Caco-2 (cell line): ENCODE data around the gene SIRT7. TPM values are rescaled to one million over a fixed set of nuclear protein-coding genes. Genes with fewer than 3 reads are reported as not detected.

Experiments
- BruUV-seq: library from RNA; stranded (reverse); fragments of 400-500 nt; replicated peaks from 2 replicates; lab custom pipeline; 2021; lab: Mats Ljungman, UMichigan
- CTCF ChIA-PET: fragments of 300-600 bp; sonication (Branson Sonifier 250); formaldehyde crosslinking; loops from one replicate; lab custom pipeline; 2022; ENCODE audit warnings: antibody characterized with exemption; lab: Charles Lee
- POLR2A ChIA-PET: fragments of 300-600 bp; sonication (Branson Sonifier 250); formaldehyde crosslinking; loops from one replicate; lab custom pipeline; 2022; ENCODE audit warnings: antibody characterized with exemption; lab: Charles Lee
- DNase-seq, 2 experiments: peaks; one replicate each; pipeline versions ENCODE4 v3.0.0 to v3.0.0-alpha.2; 2020 to 2022
- H3K27me3 ChIP-seq: replicated peaks from 2 replicates; pipeline ENCODE4 v1.6.0; 2011; ENCODE audit warnings: low read length; ENCODE audit not compliant: control insufficient read depth, insufficient read depth
- H3K36me3 ChIP-seq: 2 replicates; pipeline ENCODE4 v1.5.1; 2011; ENCODE audit warnings: low read length; ENCODE audit not compliant: control insufficient read depth, insufficient read depth
- H3K4me1 ChIP-seq: fragments of 250-450 bp; sonication (Bioruptor Pico); 2 replicates; pipeline ENCODE4 v1.5.1; 2020; ENCODE audit warnings: mild to moderate bottlenecking
- H3K4me3 ChIP-seq: 2 replicates; pipeline ENCODE4 v1.5.1; 2011; ENCODE audit warnings: low read depth, mild to moderate bottlenecking, control low read depth, low read length
- H3K9me3 ChIP-seq: fragments of 250-450 bp; sonication (Bioruptor Pico); 2 replicates; pipeline ENCODE4 v1.5.1; 2020; ENCODE audit warnings: mild to moderate bottlenecking, moderate library complexity
- H3K27ac Mint-ChIP-seq: one replicate; pipeline ENCODE4 v1.8.0; 2022; ENCODE audit warnings: mixed read lengths; ENCODE audit not compliant: unreplicated experiment
- H3K27me3 Mint-ChIP-seq: one replicate; pipeline ENCODE4 v1.8.0; 2022; ENCODE audit warnings: mixed read lengths; ENCODE audit not compliant: insufficient read depth, unreplicated experiment
- H3K36me3 Mint-ChIP-seq: one replicate; pipeline ENCODE4 v1.8.0; 2022; ENCODE audit warnings: mild to moderate bottlenecking, mixed read lengths; ENCODE audit not compliant: insufficient read depth, unreplicated experiment
- H3K4me1 Mint-ChIP-seq: one replicate; pipeline ENCODE4 v1.8.0; 2022; ENCODE audit warnings: low read depth, mixed read lengths; ENCODE audit not compliant: unreplicated experiment
- H3K4me3 Mint-ChIP-seq: one replicate; pipeline ENCODE4 v1.8.0; 2022; ENCODE audit warnings: mild to moderate bottlenecking, moderate library complexity, mixed read lengths; ENCODE audit not compliant: unreplicated experiment
- H3K9me3 Mint-ChIP-seq: one replicate; pipeline ENCODE4 v1.8.0; 2022; ENCODE audit warnings: mixed read lengths; ENCODE audit not compliant: unreplicated experiment
- intact Hi-C: fragments of 100-400 bp; cut with micrococcal nuclease; formaldehyde crosslinking; loops from one replicate; pipeline ENCODE4 v1.10.0; 2022; ENCODE audit not compliant: unreplicated experiment
- total RNA-seq: library from RNA; stranded (reverse); gene quantifications from 2 replicates; pipeline ENCODE4 v1.2.3, GENCODE V29; 2022
- TF ChIP-seq, protein P1 (sequence below), 2 experiments: fragments of 200-600 bp in 1 of 2; IDR thresholded peaks; 1 replicate in 1 of 2; 2 replicates in 1 of 2; pipeline versions ENCODE4 v1.5.1 to v1.8.0; 2011 to 2022; ENCODE audit warnings: antibody characterized with exemption in 1 of 2, control low read depth in 1 of 2, inconsistent platforms in 1 of 2, low read depth in 1 of 2, low read length in 1 of 2, mild to moderate bottlenecking in 1 of 2, moderate library complexity in 1 of 2; ENCODE audit not compliant: insufficient read depth in 1 of 2, severe bottlenecking in 1 of 2, unreplicated experiment in 1 of 2

Gene SIRT7
- total RNA-seq, 1 experiment from 2014 or later: 55.6 TPM

DNA sequence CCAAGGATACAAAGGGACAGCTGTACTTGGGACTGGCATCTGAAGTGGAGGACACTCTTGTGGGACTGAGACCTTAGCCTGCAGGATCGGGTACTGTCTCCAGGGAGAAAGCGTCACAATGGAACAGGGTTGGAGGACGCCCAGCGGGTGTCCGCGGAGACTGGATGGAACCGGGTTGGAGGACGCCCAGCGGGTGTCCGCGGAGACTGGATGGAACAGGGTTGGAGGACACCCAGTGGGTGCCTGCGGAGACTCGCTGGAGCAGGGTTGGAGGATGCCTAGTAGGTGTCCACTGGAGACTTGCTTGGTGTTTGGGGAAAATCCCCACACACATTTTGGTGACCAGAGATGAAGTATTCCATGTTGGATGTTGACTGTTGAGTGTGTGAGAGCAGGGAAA lies 29.2 kb upstream of the SIRT7 start, which contains the start of gene MYADML2:
TSS of gene MYADML2 (minus strand) at position 45 of the 400 bp plus-strand sequence. CDS start 5,492 bp downstream, outside the sequence.
- H3K9me3 Mint-ChIP-seq: no peaks in the 10 kb centered on the region
- no TSS peak for BruUV-seq
- H3K9me3 ChIP-seq: no peaks in the 10 kb centered on the region

DNA sequence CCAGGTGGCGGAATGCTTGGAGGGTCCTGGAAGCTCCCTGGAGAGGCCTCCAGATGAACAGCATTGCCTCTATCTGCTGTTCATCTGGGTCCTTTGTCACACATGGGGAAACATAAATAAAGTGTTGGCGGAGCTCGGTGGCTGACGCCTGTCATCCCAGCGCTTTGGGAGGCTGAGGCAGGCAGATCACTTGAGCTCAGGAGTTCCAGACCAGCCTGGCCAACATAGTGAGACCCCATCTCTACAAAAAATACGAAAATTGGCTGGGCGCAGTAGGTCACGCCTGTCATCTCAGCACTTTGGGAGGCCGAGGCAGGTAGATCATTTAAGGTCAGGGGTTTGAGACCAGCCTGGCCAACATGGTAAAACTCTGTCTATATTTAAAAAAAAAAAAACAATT lies 26.9 kb upstream of the SIRT7 start:
- BruUV-seq: no TSS peak
- intact Hi-C loops: no loop called here
- H3K9me3 ChIP-seq: no peaks in the 10 kb centered on the region
- TF ChIP-seq, protein P1, sequence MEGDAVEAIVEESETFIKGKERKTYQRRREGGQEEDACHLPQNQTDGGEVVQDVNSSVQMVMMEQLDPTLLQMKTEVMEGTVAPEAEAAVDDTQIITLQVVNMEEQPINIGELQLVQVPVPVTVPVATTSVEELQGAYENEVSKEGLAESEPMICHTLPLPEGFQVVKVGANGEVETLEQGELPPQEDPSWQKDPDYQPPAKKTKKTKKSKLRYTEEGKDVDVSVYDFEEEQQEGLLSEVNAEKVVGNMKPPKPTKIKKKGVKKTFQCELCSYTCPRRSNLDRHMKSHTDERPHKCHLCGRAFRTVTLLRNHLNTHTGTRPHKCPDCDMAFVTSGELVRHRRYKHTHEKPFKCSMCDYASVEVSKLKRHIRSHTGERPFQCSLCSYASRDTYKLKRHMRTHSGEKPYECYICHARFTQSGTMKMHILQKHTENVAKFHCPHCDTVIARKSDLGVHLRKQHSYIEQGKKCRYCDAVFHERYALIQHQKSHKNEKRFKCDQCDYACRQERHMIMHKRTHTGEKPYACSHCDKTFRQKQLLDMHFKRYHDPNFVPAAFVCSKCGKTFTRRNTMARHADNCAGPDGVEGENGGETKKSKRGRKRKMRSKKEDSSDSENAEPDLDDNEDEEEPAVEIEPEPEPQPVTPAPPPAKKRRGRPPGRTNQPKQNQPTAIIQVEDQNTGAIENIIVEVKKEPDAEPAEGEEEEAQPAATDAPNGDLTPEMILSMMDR (IDR thresholded peaks at IDR 0.05; ENCODE audit: insufficient read depth in 1 of 2, low read depth in 1 of 2, low read length in 1 of 2, severe bottlenecking in 1 of 2, unreplicated experiment in 1 of 2): no peak
- ChIA-PET CTCF (interaction anchor here (0.7 to 1.4 kb wide), 4 partner anchors 17 to 93 kb away, joined by 3 read pairs; partner anchors contain the start of genes CENPX, DCXR and LRRC45), POLR2A (interaction anchor here (0.6 kb wide), 2 partner anchors 9 to 1072 kb away, joined by 3 to 9 read pairs; no protein-coding TSS in a partner anchor)
- DNase-seq: no peak
- Mint-ChIP-seq H3K4me1 (no peaks in the 10 kb centered on the region), H3K9me3 (no peaks in the 10 kb centered on the region), H3K36me3 (no peaks in the 10 kb centered on the region), H3K27ac (no peak overlapping the region), H3K27me3 (no peaks in the 10 kb centered on the region), H3K4me3 (no peak overlapping the region)
- no peak overlapping the region for H3K4me3 ChIP-seq
- no peaks in the 10 kb centered on the region for H3K27me3 ChIP-seq
- H3K4me1 ChIP-seq: peaks cover 9% of the 10 kb centered on the region
- H3K36me3 ChIP-seq: no peaks in the 10 kb centered on the region

More for the DNA sequence above, 29.2 kb upstream of the SIRT7 start, which contains the start of gene MYADML2:
- H3K4me3 Mint-ChIP-seq: no peak within 1 kb of the TSS
- no peaks in the 10 kb centered on the region for H3K4me1 Mint-ChIP-seq
- no peaks in the 10 kb centered on the region for H3K36me3 Mint-ChIP-seq
- Histone ChIP-seq H3K27me3 (no peaks in the 10 kb centered on the region), H3K4me3 (no peak within 1 kb of the TSS), H3K4me1 (peaks cover 9% of the 10 kb centered on the region), H3K36me3 (no peaks in the 10 kb centered on the region)
- POLR2A ChIA-PET: no interaction called here
- no peak within 1 kb of the TSS for H3K27ac Mint-ChIP-seq
- DNase-seq: no peak
- intact Hi-C loops: no loop called here
- no peaks in the 10 kb centered on the region for H3K27me3 Mint-ChIP-seq
- TF ChIP-seq, protein P1 (IDR thresholded peaks at IDR 0.05; ENCODE audit: insufficient read depth in 1 of 2, low read depth in 1 of 2, low read length in 1 of 2, severe bottlenecking in 1 of 2, unreplicated experiment in 1 of 2): no peak
- CTCF ChIA-PET: no interaction called here

DNA sequence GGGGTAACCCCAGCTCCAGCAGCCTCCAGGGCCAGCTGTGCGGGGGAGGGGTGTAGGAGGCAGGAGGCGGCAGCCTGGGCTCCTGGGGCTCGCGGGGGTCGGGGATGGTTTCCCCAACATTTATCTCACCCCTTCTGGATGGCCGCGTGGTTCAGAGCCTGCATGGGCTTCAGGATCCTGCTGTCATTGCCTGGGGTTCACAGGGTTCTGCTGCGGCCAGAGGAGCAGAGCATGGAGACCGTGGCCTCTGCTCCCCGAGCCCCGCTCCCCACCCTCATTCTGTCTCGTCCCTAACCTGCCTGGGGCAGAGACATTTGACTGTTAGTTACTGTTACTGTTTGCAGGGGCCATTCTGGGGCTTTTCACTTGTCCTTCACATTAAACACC lies 24.2 kb upstream of the SIRT7 start:
- H3K36me3 Mint-ChIP-seq: peaks cover 17% of the 10 kb centered on the region
- DNase-seq: no peak
- peaks cover 5% of the 10 kb centered on the region for H3K4me1 Mint-ChIP-seq
- H3K4me3 ChIP-seq: no peak overlapping the region
- H3K36me3 ChIP-seq: no peaks in the 10 kb centered on the region
- no peaks in the 10 kb centered on the region for H3K9me3 ChIP-seq
- no peaks in the 10 kb centered on the region for H3K27me3 Mint-ChIP-seq
- TF ChIP-seq, protein P1 (IDR thresholded peaks at IDR 0.05; ENCODE audit: insufficient read depth in 1 of 2, low read depth in 1 of 2, low read length in 1 of 2, severe bottlenecking in 1 of 2, unreplicated experiment in 1 of 2): no peak
- intact Hi-C loops: no loop called here
- BruUV-seq: no TSS peak
- ChIA-PET POLR2A (no interaction called here), CTCF (no interaction called here)
- H3K27me3 ChIP-seq: no peaks in the 10 kb centered on the region
- H3K27ac Mint-ChIP-seq: no peak overlapping the region
- H3K9me3 Mint-ChIP-seq: no peaks in the 10 kb centered on the region
- no peak overlapping the region for H3K4me3 Mint-ChIP-seq
- peaks cover 9% of the 10 kb centered on the region for H3K4me1 ChIP-seq
